H1 (cell line): ENCODE data around the gene DDX49. TPM values are rescaled to one million over a fixed set of nuclear protein-coding genes. Genes with fewer than 3 reads are reported as not detected.

Experiments
- BACH1 ChIP-seq: IDR thresholded peaks from 2 replicates; pipeline ENCODE4 v1.6.1; 2012; ENCODE audit warnings: low read length, improper control_type of control experiment
- CBX8 ChIP-seq: fragments of 300-800, 300-1000 bp; sonication (generic); IDR thresholded peaks from 2 replicates; pipeline ENCODE4 v1.7.1; 2016; ENCODE audit warnings: low read depth, low read length, borderline replicate concordance
- EP300 ChIP-seq, 2 experiments: IDR thresholded peaks; 1 replicate in 1 of 2; 2 replicates in 1 of 2; pipeline ENCODE4 v1.6.1; 2011 to 2012; ENCODE audit warnings: low read depth in 2 of 2, low read length in 2 of 2, mild to moderate bottlenecking in 2 of 2, borderline replicate concordance in 1 of 2, inconsistent platforms in 1 of 2, moderate library complexity in 1 of 2
- HDAC2 ChIP-seq, 2 experiments: fragments of 300-600 bp in 1 of 2; sonication (generic) in 1 of 2; IDR thresholded peaks; 2 replicates each; pipeline ENCODE4 v1.6.1; 2011 to 2012; ENCODE audit warnings: low read depth in 2 of 2, low read length in 2 of 2, mild to moderate bottlenecking in 2 of 2, moderate library complexity in 2 of 2, borderline replicate concordance in 1 of 2, inconsistent platforms in 1 of 2
- MAFK ChIP-seq: IDR thresholded peaks from 2 replicates; pipeline ENCODE4 v1.6.1; 2012; ENCODE audit warnings: low read depth, mild to moderate bottlenecking, improper control_type of control experiment, low read length
- NRF1 ChIP-seq: IDR thresholded peaks from 2 replicates; pipeline ENCODE4 v1.6.1; 2011; ENCODE audit warnings: mild to moderate bottlenecking, low read depth, low read length, improper control_type of control experiment
- POU5F1 ChIP-seq: IDR thresholded peaks from 2 replicates; pipeline ENCODE4 v1.6.1; 2011; ENCODE audit warnings: low read depth, mild to moderate bottlenecking, low read length, moderate library complexity
- SP1 ChIP-seq: IDR thresholded peaks from 2 replicates; pipeline ENCODE4 v1.6.1; 2011; ENCODE audit warnings: low read depth, low read length
- polyA plus RNA-seq, 7 experiments: library from polyadenylated mRNA; depleted of rRNA in 3 of 7; stranded (reverse) in 5 of 7; unstranded in 2 of 7; fragments of >200 nt in 5 of 7; fragments of 200-250 nt in 2 of 7; gene quantifications; 1 replicate in 5 of 7; 2 replicates in 1 of 7; 4 replicates in 1 of 7; pipeline versions ENCODE4 v1.2.1 to v1.2.3, GENCODE V29; 2011 to 2013; ENCODE audit warnings: missing spikeins in 2 of 7, mixed read lengths in 2 of 7
- total RNA-seq: library from RNA; stranded (reverse); fragmentation: NEBNext Ultra II Directional; extraction: Animal tissue kit (Norgen Biotek cat#: 25700); gene quantifications from 2 replicates; pipeline ENCODE4 v1.2.1, GENCODE V29; 2021

The DDX49 gene
- total and polyA plus RNA-seq, 2 of the 8 experiments (the other 6 are each of a cell fraction or from before 2014, with no cell fraction given) = 41.3 to 46.5 TPM

GRCh38 chr19:18933297-18933696 lies 13.8 kb downstream of the DDX49 start (continued):
- TF ChIP-seq HDAC2 (IDR thresholded peaks at IDR 0.05; ENCODE audit: borderline replicate concordance in 1 of 2, low read depth in 2 of 2, low read length in 2 of 2) = no peak
- no peak for TF ChIP-seq MAFK
- TF ChIP-seq BACH1 = no peak
- TF ChIP-seq SP1 = no peak
- TF ChIP-seq POU5F1 = no peak
- TF ChIP-seq CBX8 = no peak
- no peak for TF ChIP-seq NRF1
- TF ChIP-seq EP300 (IDR thresholded peaks at IDR 0.05; ENCODE audit: borderline replicate concordance in 1 of 2, low read depth in 2 of 2, low read length in 2 of 2) = no peak
- TF ChIP-seq, all 59 proteins: peak for 0
